Measurements from ENCODE around the gene OSR1.
A peak's percentile ranks its signal among the peaks of the same experiment; 100 is the strongest.

The OSR1 gene

DNA sequence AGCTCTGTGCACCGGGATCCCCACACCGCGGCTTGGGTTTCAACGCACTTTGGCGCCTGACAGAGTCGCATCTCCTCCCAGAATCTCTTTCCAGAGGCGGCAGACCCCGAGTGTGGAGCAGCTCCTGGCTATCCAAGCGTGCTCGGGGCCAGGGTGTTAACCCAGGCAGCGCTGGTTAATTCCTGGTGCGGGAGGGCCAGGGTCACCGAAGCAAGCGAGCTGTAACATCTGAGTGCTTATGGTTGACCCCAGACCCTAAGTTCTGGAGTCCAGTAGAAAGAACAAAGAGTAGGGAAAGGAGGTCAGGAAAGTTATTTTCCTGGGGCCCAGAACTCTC lies 566 bp upstream of the OSR1 start:
- DNase-seq (ENCODE audit: low spot score) = no peak

DNA sequence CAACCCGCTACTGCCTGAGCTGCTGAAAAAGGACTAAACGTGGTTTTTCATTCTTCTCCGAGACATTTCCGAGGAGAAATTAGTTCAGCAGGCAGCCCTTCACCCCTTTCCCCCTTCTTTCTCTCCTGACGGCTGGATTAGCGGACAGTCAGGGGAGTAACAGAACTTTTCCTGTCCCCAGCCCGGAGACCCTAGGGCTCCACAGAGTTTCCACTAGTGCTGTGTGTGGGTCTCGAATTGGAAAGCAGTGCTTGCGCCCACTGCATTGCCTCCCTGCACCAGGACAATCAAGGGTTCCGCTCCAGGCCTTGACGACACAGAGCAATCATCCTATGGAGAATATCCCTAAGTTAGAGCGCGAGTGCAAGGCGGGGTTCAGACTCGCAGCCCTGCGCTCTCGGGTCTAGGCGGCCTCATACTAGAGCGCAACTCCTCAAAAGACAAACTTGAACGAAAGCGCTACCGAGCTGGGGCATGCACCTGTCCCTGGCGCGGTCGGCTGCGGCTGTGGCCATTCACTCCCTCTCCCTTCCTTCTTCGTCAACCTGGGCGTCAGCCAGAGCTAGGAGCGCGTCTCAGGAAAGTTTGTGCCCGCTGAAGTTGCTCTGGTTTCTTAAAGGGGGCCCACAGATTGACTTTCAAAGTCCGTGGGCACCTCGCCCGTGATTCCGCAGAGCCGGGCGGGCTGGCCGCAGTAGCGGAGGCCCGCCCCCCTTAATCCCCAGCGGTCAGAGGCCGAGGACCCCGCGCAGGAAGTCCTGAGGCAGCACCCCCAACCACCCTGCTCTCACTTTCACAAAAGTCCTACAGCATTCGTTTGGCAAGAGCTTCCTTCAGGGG lies 801 bp downstream of the OSR1 start:
- DNase-seq (ENCODE audit: low spot score) = no peak

DNA sequence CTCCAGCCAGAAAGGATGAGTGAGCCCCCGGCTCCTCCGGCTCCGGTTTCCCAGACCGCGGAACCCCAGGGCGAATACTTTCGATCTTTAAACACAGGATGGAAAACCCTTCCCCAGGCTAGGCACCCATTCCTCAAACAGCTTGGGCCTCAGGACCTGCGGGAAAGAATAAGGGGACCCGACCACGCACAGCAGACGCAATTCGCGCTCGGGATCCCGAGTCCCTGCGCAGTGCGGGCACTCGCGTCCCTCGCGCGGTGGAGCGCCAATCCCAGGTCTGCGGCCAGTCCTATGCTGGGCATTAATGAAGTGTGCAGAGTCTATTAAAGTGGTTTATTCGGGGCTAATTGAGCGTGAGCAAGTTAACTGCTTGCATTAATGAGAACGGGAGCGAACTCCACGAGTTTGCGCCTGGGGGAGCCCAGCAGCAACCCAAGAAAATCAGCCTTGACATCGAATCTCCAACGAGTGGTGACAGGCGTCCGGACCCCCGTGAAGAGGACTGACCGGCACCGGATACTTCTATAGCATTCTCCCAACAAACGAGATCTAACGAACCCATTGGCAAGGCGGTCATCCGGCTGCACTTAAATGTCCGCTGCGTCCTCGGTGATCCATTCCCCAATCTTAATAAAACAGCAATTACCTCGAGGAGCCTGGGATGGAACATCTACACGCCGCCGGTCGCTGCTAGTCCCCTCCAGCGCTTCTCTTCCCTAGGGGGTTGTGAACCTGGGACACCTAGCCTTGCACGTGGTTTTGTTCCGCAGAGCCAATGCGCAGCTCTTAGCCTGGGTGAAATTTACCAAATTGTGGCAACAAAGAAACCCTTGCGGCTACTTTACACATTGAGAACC lies 1.6 kb downstream of the OSR1 start:
- no peak for DNase-seq (ENCODE audit: low spot score)

DNA sequence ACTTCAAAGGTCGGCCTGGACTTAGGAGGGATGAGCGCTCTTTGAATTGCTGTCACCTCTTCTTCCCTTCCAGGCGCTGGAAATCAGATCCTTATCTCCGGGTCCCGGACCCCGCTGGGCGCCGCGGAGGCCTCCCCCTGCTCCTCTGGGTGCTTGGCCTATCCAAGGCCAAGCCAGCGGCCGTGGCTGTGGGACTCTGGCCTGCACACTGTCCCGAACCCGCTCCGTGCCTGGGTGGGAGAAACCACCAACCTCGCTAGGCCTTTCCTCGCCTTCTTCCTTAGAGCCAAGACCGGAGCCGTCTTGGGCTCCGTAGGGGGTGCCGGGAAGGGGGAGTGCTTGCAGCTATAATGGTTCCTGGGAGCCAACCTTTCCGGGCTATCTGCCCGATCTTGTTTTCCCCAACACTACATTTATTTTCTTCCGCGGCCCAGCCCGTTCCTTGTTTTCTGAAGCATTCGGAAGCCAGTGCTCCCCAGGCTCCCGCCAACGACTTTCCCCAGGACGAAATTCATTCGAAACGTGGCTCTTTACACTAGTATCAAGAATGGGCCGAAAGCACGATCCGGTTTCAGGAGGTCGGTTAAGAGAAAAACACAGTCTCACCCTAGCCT lies 2.4 kb downstream of the OSR1 start:
- DNase-seq (ENCODE audit: low spot score) = no peak

DNA sequence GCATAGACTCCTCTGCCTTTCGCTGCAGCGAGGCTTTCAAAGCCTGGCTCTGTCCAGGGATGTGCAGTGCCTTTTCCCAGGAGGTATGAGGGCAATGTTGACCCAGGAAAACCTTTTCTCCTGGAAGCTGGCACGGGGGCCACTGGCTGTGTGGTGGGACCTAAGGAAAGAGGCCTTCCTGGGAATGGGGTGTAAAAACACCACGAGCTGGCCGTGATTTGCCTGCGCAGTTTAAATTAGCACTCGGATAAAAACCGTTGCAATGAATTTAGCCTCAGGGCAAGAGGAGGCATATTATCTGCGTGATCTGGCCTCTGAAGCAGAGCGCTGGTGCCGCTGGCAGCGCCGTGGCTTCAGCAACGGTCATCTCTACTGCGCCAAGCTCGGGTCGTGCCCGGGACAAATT lies 3.0 kb downstream of the OSR1 start:
- DNase-seq (ENCODE audit: low spot score) = no peak

DNA sequence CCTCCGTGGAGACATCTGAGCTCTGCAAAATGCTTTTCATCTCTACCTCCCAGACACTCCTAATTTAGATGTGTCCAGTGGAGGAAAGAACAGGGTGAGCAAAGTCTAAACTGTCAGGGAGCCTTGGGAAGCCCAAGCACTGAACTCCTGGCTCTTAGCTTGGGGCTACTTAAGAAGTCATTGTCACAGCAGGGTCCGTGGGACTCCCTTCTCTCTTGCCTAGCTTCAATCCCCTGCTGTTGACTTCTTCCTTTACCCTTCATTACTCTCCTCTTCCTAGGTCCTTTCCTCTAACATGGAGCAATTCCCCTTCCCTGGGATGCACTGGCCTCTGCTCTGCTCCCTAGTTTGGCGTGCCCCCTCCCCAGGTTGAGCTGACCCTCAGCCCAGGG lies 3.4 kb downstream of the OSR1 start:
- DNase-seq (ENCODE audit: low spot score) = no peak

DNA sequence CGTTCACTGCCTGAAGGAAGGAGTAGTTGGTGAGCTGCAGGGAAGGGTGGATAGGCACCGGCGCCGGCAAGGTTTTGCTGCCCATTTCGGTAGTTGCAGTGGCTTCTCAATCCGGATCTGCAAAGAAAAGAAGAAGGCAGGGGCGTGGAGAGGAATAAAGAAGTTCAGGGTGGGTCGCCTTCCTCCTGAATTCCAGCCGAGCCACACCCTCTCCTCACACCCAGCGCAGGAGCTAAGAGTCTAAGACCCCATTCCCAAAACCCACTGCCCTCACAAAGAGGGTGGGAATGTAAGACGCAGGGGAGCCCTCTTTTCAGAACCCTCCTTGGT lies 4.7 kb downstream of the OSR1 start:
- no peak for DNase-seq (ENCODE audit: low spot score)

DNA sequence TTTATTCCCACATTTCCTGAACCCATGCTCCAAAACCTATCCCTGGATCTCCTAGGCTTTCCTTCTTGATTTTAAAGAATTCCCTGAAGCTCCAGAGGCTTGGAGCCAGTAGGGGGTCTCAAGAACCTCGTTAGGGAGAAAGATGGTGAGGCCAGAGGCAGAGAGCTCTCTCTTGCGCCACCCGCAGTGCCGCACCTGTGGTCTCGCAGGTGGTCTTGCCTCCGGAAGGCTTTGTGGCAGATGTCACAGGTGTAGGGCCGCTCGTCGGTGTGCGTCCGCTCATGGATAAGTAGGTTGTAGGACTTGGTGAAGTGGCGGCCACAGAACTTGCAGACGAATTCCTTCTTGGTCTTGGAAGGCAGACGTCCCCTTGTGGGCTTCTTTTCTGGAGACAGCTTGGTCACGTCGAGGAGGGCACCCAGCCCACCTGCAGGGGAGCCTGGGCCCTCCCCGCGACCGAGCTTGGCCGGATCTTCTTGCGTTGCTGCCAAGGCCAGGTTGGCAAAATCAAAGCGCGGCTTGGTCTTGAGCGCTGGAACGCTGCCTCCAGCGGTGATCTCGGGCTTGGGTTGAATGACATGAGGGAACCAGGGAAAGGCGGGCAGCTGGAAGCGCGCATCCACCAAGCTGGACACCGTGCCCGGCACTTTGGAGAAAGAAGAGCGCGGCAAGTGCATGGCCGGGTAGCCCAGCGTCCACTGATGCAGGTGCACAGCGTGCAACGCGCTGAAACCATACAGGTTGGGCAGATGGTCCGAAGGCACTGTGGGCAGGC lies 5.3 kb downstream of the OSR1 start:
- DNase-seq (ENCODE audit: low spot score) = no peak

DNA sequence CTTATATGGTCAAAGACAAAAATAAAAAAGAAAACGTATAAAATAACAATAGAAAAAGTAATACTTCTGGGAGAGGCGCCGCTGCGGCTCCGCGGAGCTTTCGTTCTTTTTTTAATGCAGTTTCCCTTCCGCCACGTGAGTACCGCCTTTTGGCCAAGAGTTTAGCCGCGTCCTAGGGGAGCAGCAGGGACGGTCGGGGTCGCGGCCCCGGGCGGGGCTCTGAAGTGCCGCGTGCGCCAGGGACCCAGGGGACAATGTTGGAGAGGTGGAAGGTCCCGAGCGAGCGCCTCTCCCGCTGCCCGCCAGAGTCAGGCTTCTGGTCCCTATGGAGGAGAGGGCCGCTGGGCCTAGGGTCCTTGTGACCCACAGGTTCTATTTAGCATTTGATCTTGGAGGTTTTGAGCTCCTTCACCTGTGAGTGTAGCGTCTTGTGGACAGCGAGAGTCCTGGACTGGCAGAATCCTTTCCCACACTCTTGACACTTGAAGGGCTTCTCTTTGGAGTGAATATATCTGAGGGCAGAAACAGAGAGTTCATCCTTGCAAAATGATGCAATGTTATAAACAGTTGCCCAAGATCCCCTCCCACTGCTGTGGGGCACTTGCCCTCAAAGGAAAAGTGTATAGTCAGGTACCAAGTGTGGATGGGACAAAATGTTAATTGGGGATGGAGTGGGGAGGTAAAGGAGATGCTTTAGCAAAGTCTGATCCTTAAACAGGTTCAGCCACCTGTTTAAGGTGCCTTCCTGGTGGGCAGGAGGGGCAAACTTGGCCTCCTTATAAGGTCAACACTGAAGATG lies 6.3 kb downstream of the OSR1 start:
- DNase-seq (ENCODE audit: low spot score) = no peak

DNA sequence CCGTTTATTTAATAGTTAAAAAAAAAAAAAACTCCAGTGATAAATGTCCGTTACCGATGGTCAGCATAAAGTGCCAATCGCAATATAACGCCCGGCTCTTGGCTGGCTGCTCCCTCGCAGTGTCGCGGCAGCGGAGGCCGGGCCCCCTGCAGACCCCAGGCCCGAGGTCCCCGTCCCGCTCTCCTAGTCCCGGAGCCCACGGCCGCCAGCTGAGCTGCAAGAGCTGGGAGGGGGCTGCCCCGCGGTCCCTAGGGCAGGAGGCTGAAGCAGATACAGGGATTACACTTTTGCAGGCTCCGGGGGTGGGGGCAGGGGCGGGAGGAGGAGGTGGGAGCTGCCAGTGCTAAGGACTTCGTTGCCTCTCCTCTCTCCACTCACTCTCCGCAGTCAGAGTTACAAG lies 6.9 kb downstream of the OSR1 start:
- DNase-seq (ENCODE audit: low spot score) = no peak

DNA sequence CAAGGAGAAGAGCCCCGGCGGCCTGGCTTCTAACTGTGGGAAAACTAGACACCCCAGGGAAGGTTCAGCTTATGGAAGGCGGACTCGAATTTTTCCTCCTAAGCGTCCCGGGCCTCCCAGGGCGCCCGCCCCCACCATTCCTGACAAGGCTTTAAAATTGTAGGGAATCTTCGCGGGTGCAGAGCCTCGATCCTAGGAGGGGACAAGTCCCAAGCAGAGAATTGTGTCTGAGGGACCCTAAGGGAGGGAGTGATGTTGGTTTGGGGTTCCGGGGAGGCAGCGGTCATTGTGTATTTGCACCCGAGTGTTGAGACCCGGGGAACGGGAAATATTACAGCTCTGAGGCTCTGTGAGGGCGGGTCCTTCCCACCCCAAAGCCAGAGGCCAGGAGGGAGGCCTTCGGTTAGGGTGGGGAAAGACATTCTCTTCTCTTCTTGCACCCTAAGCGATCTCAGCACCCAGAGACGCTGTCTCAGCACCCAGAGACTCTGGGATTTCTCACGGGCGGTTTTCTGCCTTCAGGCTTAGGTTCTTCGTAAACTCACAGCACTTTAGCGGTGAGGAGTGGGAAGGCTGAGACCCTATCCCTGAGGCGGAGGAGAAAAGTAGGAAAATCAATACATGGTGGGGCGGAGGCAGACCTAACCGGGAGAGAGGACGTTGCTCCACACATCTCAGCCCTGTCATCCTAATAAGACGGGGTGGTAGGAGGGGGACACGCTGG lies 7.6 kb downstream of the OSR1 start:
- DNase-seq (ENCODE audit: low spot score) = no peak

DNA sequence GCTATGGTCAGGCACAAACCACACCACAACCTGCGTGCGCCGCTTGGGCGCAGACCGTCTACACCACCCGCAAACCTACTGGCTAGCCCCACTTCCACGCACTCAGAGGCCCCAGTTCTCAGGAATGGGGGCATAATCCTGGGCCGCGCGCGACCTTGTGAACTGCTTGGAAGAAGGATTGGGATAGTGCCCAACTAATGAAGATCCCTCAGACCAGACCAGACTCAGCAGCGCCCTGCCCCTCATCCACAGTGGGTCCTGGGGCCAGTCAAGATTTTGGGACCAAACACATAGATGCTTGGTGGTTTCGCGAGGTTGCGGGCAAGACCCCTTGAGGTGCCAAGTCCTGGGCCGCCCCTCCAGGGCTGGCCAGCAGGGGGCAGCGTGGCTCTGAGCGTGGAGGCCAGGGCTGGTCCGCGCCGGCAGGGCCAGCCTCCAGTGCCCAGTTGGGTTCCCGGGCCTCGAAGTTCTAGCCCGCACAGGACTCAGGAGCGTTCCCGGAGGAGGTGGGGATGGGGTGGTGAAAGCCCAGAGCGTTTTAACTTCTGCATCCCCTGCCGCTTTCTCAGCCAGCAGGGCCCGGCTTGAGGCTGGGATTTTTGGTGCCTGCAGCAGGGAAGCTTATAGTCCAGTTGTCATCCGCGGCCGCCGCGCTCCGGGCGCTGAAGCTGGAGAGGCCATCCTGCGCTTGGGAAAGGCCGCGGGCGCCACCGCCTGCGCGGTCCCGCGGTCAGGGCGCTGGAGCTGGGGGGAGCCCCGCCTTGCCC lies 8.3 kb downstream of the OSR1 start:
- DNase-seq (ENCODE audit: low spot score) = no peak

DNA sequence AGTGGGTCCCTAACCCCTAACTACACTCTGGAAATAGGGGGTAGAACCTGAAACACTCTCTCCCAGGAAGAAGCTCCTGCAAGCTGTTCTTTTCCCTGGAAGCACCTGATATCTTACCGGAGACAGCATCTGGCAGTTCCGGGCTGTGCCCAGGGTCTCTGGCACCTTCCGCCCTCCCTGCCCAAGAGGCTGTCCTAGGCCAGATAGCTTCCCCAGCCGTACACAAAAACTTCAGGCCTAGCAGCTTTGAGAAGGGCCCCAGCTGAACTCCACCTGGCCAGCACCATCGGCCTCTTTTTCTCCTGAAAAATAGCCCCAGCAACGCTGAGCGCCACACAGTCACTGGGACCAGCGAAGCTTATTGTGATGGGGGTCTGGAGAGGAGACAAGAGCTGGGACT lies 9.7 kb downstream of the OSR1 start:
- no peak for DNase-seq (ENCODE audit: low spot score)

DNA sequence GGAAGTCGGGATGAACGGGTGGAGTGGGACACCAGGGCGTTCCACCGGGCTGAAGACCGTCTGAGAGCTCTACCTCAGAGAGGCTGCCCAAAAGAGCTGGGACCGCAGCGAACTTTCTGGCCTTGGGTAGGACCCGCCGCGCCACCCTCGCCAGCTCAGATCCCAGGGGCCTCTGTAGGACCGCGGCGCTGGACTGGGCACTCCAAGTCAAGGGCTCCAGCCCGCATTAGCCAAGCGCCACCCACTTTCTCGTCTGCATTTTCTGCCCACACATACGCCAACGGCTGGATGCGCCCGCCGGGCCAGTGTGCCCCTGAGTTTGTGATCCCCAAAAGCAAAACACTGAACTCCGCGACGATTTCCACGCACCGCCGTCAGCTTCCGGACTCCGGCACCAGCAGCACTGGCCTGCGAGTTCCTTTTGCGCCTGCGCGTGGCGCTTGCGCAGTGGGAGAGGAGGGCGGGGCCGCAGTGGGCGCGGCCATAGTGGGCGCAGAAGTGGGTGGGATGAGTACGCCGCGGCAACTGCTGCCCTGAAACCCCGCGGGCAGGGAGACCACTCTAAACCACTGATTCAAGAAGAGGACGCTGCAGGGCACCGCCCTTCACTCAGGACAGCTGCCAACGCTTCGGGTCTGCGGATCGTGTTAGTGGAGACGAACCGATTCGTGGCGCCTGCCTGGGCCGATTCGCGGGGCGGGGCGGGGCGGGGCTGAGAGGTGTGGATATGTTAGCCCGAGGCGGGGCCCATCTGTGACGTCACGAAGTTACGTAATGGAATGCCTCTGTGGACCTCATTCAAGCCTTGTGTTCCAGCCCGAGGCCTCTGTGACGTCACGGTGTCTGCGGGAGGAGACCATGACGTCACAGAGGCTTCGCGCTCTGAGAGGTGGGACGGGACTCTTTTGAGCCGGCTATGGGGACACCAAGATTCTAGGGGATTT lies 10.5 kb downstream of the OSR1 start:
- DNase-seq (ENCODE audit: low spot score) = peak; percentile 95

DNA sequence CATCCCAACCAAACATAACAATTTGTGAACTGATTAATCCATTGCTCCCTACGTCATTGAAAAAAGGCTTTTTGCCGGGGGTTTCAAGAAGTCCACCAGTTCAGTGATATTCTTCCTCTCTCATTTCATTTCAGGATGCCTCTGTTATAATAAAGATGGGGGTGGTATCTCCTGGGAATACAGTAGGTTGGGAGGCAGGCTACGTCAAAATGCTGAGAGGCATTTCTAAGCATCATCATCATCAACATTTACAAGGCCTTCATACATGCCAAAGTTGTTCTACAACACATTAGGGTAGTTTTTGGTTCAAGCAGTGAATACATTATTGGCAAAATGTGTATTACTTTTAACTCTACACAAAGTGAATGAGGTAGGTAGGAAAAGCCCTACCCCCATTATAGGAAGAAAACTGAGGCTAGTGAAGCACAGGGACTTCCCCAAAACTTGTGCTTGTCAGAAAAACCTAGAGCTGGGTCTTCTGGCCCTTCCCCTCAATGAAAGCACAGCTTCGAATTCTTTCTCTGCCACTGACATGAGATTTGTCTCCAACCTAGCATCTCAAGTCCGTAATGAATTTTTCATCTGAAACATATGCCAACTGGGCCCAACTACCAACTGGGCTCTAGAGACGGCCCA lies 11.3 kb downstream of the OSR1 start:
- DNase-seq (ENCODE audit: low spot score) = no peak

DNA sequence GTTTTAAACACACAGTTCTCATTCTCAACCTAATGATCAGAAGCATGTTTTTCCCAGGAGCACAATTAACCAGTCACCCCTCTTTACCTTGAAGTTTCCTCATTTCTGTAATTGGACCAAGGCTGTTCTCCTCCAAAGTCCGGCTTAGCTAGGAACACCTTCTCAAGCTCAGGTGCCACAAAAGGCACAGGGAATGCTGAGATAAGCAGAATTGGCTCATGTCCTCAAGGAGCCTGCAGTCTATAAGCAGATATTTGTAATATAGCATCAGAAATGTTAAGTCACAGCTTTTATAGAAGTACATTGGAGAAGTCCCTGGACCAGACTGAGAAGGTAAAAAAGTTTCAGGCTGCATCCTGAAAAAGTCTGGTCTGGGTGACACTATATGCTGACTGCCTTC lies 20.7 kb downstream of the OSR1 start:
- DNase-seq (ENCODE audit: low spot score) = no peak

DNA sequence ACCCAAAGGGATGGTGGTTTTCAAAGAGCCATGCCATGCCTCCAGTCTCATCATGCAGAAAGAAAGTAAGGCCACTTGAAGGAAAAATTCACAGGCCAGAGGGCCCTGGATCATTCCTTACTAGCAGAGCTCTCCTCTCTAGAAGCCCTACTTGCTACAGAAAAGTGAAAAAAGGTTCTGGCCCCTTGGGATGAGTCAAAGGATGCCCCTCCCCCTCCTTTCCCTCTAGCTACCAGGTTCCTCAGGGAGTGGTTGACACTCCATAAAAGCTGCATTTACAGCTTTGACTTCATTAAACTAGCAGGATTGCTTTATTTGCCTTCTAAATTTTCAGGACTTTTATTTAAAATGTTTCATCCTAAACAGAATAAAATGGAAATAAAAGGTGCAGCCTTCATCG lies 21.2 kb downstream of the OSR1 start:
- no peak for DNase-seq (ENCODE audit: low spot score)

DNA sequence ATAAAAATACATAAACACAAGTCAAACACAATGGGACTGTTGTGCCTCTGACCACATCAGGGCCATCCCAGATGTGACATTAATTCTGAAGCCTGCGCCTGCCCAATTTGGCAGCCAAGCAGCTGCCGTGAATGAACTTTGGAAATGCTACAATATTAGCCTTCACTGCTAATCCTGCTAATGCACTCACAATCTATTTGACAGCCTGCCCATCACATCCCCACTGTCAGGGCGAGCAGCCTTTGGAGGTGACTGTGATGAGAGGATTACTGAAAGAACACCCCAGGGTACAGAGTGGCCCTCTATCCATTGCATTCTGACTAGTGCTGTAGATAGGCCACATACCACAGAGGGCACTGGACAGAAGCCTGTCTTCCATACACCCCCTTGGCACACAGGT lies 21.6 kb downstream of the OSR1 start:
- no peak for DNase-seq (ENCODE audit: low spot score)

DNA sequence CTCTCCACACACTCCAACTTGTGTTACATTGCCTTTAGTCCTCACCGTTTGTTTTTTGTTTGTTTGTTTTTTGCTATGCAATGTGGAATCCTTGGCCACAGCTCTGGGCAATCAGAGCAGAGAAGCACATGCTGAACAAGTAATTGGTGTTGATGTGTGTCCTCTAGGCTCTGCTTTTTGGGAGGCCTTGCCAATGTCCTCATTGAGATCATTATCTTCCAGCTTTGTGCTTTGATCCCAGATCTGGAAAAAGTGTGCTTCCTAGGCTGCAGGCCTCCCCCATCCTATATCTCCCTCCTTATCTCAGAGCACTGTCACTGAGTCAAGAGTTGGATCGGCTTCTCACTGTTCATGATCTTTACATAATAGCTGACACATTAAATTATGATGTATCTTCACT lies 25.9 kb downstream of the OSR1 start:
- no peak for DNase-seq (ENCODE audit: low spot score)

Data from cerebellar cortex (tissue), 1 donor.